Liver (tissue), 1 donor: ENCODE results near the gene LCP1.

Experiments
- TAF1 ChIP-seq: conservative IDR thresholded peaks from 2 replicates; pipeline ENCODE4 v1.6.1; 2016; ENCODE audit warnings: antibody characterized with exemption, mild to moderate bottlenecking
- TF ChIP-seq, protein P1 (sequence below): IDR thresholded peaks from 2 replicates; pipeline ENCODE4 v1.6.1; 2016; ENCODE audit warnings: antibody characterized with exemption
- donor health status: healthy.

- no peak for TF ChIP-seq TAF1
- TF ChIP-seq, protein P1, sequence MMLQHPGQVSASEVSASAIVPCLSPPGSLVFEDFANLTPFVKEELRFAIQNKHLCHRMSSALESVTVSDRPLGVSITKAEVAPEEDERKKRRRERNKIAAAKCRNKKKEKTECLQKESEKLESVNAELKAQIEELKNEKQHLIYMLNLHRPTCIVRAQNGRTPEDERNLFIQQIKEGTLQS = no peak
Observed at GRCh38 chr13:46179969-46180763, 1.8 kb downstream of the LCP1 start.
